Stimulated activated CD4-positive, alpha-beta T cell treated with anti-CD3 and anti-CD28 coated beads, Interleukin-4, amount 100 ng/mL, for 24 hours (primary cell): ENCODE measurements around the gene TRAF3IP1.
A peak's percentile ranks its signal among the peaks of the same experiment; 100 is the strongest.
"Not testable (repeated sequence)": the region's sequence is repeated elsewhere in the genome, so short reads cannot be mapped to it uniquely, and the experiment has no call there.

Experiments
- DNase-seq: peaks from one replicate; pipeline ENCODE4 v3.0.0-alpha.2; 2020

The TRAF3IP1 gene

DNA sequence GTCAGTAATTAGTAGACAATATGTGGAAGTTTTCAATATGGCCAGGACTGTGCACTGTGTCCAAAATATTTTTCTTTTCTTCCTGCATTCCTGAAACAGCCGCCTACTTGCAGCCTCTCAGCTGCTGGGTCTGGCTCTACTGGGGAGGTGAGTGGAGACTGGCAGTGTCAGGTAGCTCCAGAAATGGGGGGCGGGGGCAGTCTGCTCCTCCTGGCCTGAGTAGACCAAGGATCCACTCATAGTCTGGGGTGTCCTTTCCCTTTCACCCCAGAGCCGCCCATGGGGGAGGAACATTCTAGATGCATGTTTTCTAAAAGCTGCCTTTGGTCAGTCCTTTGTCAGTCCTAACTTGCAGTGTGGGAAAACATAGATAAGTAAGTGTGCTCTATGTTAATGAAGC, 23.7 kb downstream of the TRAF3IP1 start:
- no peak for DNase-seq

DNA sequence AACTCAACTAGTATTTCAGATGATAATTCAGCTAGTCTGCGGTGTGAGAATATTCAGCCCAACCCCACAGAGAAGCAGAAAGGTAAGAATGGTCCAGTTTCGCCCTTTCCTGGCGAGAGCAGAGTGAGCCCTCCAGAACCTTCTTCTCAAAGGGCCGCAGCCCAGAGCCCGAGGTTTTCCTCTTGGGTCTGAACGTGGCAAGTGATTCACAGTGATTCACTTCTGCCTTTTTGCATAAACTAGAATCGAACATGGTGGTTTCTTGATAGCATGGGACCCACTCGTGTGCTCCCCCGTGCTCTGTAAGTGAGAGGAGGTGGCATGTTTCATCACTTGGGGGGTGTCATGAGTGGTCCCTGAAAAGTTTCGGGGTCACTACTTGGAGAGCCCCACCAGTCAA, 24.2 kb downstream of the TRAF3IP1 start:
- DNase-seq = no peak

DNA sequence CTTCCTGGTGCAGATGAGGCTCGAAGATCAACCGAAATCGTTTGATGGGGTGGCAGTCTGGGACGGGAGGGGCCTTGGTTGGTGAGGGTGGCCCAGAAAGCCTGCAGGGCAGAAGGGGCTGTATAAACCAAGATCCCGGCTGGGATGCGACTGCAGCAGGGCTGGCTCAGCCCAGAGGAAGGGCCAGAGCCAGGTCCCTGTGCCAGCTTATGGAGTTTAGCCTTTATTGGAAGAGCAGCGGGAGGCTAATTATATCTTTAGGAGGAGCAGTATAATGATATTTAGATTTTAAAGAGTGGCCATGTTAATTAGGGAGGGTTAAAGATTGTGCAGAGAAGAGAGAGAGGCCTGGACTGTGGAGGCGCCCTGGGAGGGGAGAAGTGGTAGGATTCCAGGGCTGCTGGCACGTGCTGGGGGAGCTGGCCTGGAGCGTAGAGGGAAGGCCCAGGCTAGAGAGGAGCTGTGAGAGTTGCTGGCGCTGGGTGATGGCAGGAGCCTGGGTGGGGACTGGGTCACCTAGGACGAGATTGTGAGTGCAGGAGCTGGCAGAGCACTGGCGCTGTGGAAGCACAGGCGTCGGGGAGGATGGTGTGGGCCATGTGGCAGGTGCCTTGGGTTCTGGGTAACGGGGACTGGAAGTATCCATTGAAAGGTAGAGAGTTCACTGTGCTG, 25.1 kb downstream of the TRAF3IP1 start:
- no peak for DNase-seq

DNA sequence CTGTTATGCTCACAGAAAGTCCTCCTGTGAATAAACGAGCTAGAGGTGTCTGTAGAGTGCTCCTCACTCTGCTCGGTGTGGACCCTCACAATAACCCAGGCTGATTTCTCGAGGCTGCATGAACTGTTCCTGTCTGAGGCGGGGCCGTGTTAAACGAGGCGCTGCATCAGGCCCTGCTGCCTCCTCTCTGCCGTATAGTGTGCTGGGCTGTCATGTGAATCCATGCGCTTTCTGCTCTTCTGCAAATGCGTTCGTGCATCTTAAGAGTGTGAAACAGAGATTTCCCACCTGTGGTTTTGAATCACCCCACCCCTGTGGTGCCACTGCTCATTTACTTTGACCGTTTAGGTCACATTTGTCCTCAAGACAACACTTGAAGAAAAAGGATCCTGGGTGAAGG, 26.2 kb downstream of the TRAF3IP1 start:
- DNase-seq = no peak

DNA sequence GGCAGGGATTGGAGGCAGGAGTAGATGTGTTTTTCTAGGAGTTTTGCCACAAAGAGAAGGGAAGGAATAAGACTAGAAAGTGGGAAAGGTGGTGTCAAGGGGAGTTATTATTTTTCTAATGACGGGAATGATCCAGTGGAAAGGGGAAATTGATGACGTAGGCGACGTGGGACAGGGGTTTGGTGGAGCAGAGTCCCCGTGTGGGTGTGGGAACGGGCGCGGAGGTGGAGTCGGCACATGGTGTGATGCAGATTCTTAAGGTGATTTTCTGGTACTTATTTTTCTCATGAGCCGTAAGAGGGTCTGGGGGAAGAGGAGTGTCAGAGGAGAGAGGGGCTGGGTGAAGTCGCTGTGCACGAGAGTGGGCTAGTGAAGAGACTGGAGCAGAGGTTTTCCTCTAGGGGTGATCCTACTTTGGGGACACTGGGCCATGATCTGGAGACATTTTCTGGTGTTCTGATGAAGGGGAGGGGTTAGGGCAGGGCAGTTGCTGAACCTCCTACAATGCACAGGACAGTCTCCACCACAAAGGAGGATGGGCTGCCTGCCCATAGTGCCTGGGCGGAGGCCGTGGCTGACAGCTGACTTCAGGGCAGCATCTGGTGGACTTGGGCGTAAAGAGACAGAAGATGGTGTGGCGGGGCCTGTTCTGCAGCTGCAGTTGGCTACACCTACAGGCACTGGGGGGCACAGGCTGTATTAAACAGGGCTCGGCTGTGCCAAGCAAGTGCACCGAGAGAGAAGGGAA, 30.0 kb downstream of the TRAF3IP1 start:
- DNase-seq = no peak

DNA sequence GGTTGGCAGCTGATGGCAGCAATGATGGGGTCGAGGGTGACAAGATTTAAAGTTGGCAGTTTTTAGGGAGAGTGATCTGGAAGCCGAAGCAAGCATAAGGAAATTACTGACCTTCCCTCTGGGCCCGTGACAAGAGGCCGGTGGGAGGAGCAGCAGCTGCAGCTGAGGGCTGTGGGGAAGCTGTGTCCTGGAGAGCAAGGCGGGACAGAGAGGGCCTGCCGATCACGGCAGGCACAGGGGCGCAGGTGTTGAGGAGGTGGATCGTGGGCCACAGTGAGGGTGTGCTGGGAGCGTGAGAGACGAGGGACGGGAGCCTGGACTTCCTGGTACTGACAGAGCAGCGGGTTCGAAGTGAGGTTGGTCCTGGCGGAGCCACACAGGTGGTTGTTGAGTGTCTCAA, 31.0 kb downstream of the TRAF3IP1 start:
- no peak for DNase-seq

DNA sequence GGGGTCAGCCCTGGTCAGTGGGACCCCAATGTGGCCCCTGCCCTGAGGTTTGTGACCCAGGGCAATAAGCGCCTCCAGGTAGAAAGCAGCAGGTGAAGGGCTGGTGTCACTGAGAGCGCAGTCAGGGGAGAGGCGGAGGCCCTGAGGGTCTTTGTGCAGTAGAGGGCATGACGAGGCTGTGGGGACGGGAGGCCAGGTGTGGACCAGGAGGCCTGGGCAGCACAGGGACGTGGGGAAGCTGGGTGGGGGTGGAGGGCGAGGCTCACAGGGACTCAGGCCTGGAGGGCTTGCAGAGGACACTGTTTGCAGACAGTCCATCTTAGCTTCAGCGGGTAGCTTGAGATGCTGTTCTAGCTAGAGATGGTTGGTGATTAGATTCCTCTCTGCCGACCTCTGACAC, 32.0 kb downstream of the TRAF3IP1 start:
- no peak for DNase-seq

DNA sequence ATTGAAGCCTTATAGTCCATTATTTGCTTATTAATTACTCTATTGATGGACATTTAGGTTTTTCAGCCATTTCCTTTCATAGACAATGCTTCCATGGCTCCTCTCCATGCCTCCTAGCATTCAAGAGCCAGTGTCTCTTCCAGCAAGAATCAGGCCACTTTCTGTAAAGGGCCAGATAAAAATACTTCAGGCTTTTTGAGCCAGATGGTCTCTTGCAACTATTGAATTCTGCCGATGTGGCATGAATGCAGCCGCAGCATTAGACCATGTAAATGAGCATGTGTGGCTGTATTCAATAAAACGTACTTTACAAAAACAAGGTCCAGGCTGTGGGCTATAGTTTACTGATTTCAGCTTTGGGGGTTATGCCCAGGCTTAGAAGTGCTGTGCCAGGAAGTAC, 38.5 kb downstream of the TRAF3IP1 start:
- DNase-seq = no peak

DNA sequence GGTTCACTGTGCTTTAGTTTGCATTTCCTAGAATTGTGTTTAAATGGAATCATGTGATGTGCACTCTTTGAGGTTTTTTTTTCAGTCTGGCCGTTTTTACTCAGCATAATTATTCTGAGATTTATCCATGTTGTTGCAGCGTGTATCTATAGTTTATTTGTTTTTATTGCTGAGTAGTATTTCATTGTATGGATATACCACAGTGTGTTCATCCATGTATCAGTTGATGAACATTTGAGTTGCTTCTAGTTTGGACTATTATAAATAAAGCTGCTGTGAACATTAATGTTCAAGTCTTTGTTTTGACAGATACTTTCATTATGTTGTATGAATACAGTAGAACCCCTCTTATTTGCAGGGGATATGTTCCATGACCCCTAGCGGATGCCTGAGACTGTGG, 39.1 kb downstream of the TRAF3IP1 start:
- no peak for DNase-seq

DNA sequence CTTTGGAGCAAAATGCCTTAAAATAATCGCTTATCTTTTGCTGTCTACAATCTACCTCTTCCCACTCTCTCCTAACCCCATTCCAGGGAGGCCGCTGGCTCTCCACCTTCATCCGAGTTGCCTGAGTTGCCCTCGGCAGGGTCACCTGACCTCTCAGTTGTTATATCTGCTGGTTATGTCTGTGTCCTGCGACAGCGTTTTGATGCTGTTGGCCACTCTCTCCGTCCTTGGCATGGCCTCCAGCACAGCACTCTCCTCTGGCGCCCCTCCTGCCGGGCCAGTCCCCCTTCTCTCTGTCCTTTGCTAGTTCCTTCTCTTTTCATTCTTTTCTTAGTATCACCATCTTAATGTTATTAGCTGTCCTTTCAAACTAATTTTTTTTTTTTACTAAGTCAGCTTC, 41.6 kb downstream of the TRAF3IP1 start:
- no peak for DNase-seq

DNA sequence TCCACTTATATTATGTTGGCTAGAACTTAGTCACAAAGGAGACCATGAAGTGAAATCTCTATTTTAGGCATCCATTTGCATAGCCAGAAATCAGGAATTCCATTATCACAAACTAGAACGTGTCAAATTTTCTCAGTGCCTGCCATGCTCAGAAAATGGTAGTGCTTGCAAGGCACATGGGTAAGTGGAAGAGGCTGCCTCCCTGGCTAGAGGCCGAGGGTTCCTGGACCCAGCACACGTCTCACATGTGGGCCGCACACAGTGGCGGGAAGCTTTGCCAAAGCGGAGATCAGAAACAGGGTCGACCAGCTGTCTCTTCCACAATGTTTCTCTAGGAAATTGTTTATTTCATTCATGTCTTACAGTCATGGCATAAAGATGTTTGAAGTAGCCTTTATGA, 42.3 kb downstream of the TRAF3IP1 start:
- DNase-seq = no peak

DNA sequence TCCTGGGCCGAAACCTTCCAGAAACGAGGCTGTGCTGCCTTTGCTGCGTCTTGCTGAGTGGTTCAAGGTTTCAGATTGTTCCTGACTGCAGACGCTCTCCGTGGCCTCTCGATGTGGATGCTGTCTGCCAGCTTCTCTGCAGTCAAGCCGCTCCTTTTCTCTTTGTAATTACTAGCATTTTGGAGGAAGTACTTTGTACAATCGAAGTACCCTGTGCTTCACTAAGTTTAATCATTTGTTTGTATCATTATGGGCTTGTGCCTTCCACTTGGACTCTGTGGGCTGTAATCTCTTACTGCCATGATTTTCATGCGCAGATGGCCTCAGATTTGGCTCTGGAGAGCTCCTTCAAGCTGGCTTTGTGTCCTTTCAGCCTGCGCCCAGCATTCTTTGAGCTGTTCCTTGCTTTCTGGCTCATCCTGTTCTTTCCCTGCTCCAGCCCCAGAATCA, 49.3 kb downstream of the TRAF3IP1 start:
- DNase-seq = no peak

DNA sequence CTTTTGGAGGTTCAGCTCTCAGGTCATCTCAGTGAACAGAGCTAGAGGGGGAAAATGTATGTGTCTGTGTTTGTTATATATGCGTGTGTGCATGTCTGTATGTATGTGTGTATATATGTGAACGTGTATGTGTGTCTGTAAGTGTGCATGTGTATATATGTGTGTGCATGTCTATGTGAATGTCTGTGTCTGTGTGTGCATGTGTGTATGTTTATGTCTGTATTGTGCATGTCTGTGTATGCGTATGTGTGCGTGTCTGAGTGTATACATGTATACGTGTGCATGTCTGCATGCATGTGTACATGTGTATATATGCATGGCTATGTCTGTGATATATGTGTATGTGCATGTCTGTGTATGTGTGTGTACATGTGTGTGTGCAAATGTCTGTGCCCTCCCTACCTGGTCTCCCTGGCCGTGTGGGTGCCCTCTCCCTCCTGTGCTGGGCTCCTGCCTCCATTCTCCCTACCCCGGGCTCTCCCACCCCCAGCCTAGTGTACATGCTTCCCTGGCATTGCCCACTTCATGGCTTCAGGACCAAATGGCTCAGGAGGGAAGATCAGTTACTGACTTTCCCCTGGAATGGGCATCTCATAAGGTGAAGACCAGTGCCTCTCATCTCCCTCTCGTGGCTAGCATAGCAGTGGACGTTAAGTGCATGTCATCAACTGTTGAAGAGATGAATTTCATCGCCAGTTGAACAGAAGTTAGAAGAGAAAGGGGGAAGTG, 49.9 kb downstream of the TRAF3IP1 start:
- no peak for DNase-seq

DNA sequence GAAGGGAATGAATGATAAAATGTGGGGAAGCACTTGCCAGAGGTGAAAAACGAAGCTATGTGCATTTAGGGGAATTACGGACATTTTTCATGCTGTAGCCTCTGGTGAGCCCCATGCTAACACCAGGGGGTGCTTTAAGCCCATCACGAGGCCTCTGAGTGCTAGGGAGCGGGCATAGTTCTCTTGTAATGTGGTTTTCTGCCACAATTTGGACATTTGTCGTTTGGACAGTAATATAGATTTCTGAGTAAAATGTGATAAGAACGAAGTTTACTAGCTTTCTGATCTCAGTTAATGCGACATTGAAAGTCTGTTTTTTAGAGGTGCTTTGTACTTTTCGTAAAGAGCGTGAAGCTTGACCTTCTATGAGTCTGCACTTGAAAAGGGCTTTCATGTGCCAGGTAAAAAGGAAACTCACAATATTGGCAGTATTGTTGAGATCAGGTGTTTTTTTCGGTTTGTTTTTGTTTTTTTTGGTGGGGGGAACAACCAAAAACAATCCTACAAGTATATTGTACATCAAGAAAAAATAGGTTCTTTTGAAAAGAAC, 50.6 kb downstream of the TRAF3IP1 start:
- peak; percentile 60 for DNase-seq

DNA sequence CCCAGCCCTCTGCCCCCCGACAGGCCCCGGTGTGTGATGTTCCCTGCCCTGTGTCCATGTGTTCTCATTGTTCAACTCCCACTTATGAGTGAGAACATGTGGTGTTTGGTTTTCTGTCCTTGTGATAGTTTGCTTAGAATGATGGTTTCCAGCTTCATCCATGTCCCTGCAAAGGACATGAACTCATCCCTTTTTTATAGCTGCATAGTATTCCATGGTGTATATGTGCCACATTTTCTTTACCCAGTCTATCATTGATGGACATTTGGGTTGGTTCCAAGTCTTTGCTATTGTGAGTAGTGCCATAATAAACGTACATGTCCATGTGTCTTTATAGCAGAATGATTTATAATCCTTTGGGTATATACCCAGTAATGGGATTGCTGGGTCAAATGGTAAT, 52.0 kb downstream of the TRAF3IP1 start:
- DNase-seq = not testable (repeated sequence)

DNA sequence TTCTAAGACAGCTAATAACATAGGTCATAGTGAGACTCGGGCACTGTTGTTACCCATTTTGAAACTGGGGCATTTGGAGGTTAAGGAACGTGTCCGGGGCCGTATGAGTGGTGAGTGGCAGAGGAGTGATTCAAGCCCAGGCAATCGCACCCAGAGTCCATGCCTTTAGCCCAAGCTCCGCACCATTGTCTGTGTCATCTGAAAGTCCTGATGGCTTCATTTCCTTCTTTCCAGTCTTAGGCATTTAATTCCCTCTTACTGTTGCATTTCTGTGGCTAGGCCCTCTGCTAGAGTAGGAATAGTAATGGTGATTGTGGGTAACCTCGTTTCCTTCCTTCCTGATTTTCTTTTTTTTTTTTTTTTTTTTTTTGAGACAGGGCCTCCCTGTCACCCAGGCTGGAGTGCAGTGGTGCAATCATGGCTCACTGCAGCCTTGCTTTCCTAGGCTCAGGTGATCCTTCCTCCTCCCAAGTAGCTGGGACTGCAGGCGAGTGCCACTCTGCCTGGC, 56.6 kb downstream of the TRAF3IP1 start:
- no peak for DNase-seq

DNA sequence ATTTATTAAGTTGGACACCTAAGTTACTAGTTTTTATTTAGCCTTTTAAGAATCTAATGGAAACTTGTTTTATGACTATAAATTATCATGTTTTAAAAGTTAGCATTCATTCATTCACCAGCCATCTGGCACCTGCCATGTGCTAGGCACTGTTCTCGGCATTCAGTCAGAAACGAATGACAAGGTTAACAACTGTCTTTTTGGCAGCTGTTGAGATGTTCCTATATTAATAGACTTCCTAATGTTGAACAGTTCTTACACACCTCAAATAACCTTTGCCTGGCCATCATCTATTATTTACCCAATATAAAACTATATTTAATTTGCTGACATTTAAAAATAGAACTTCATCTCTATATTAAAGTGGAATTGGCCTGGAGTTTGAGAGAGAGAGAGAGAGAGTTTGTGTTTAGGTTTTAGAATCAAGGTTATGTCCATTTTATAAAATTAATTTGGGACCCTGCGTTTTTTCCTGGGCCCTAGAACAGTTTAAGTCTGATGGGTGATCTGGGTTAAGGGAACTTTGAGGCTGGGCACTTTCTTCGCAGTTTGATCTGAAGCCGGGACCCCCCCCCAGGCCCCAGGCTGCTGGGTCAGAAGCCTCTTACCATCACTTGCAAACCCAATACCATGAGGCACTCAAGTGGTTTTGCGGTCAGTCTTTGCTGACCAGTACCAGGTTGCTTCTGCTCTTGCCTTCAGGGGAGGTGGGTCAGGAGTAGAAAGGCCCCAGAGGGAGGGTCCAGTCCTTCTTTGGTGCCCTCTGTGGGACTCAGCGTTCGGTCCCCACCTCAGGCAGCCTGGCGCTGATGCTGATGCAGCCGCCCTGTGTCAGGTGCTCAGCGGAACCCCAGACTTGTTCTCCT, 58.1 kb downstream of the TRAF3IP1 start:
- DNase-seq = no peak

DNA sequence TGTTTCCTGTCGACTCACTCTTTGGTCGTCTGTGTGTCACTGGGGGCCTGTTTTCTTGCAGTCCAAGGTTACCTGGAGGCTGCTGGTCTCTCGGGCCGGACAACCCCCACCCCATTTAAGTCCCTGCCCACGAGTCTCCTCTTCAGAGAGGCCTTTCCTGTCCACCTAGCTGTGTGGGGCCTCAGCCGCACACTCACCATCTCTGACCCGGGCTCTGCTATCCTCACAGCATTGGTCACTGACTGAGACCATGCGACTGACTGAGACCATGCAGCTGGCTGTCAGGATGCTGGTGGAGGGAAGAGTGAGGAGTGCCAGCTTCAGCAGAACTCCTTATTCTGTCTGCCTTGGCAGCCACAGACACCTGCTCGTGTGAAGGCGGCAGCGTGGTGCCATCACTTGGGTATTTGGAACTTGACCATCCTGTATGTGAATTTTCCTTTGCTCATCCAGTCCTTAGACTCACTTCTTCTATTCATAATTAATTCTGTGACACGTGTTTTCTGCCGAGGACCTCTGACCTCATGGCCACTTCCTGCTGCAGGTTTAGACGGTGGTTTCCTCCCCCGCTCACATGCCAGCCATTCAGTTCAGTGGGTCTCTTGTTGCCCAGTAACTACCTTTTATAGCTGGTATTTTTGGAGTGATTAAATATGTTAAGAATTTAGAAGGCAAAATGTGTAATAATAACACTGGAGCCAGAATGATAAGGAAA, 58.9 kb downstream of the TRAF3IP1 start:
- no peak for DNase-seq

DNA sequence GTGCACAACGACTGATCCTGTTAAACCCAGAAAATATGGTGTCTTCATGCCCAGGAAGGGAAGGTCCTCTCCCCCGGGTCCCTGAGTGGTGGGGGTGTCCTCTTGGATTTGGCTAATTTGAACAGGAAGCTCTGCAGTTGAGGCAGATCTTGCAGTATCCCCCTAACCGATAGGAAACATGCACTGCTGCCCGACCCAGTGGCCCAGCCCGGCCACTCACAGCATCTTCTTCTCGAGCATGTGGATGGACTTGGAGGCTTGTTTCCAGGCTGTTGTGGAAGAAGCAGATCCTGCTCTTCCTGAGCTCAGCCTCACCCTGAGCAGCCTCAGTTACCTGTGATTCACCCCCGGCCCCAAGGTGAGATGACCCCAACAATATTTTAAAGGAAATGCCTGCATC, 60.0 kb downstream of the TRAF3IP1 start:
- no peak for DNase-seq

DNA sequence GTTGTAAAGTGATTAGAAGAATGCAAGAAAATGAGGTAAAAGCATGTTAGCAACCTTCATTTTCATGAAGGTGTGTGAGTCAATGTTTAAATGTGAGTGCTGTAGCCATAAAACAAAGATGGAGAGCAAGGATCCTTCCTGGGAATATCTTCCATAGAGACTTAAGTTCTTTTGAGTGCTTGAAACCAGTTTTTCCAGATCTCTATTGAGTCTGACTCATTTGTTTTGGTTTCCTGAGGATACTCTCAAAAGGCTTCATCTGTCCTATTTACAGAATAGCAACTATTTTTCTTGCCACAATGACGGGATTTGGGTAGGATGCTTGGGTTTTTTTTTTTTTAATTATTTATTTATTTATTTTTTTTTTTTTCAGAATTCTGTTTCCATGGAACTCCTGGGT, 60.5 kb downstream of the TRAF3IP1 start:
- no peak for DNase-seq

DNA sequence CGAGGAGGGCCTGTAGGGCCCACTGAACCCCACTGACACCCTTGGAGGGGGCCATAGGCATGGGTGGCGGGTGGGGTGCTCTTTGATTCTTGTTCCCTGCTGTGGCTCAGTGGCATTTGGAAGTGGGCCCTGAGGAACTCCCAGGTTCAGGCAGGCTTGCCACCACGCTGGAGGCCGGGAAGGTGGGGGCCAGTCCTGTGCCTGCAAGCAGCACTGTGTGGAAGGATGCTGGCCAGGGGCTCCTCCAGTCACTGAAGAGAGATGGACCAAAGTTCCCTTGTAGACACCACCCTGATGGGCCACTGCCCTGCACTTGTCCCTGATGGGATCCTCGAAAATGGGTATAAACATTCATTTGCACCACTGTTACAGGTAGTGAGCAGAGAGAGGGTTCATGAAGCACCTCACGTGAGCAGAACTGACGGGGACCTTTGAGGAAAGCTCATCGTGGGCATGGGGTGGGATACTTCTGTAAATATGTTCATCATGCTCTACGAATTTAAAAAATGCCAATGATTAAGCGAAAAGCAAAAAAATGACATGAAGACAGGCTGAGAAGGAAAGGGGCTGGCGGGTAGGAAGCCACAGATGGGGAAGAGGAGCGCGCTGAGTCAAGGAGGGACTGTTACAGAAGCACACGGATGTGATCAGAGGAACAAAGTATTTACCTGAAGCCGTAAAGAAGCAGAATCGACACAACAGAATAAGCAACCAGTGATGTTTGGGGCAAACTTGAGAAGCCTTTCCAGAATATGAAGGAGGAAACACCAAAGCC, 61.2 kb downstream of the TRAF3IP1 start:
- DNase-seq = no peak
